Ishikawa (cell line): ENCODE results near the gene NCKAP5L.

Source experiments
- CEBPB ChIP-seq: IDR thresholded peaks from 2 replicates; pipeline ENCODE4 v1.6.1; 2012
- CREB1 ChIP-seq: IDR thresholded peaks from 2 replicates; pipeline ENCODE4 v1.6.1; 2012; ENCODE audit warnings: low read depth
- EGR1 ChIP-seq: IDR thresholded peaks from 2 replicates; pipeline ENCODE4 v1.6.1; 2012
- EP300 ChIP-seq: IDR thresholded peaks from 2 replicates; pipeline ENCODE4 v1.6.1; 2012; ENCODE audit warnings: borderline replicate concordance
- FOXM1 ChIP-seq: IDR thresholded peaks from 2 replicates; pipeline ENCODE4 v1.6.1; 2012; ENCODE audit warnings: low read depth, borderline replicate concordance
- NFIC ChIP-seq: IDR thresholded peaks from 2 replicates; pipeline ENCODE4 v1.6.1; 2012
- RAD21 ChIP-seq: IDR thresholded peaks from 2 replicates; pipeline ENCODE4 v1.6.1; 2012; ENCODE audit warnings: low read depth
- TAF1 ChIP-seq: IDR thresholded peaks from 2 replicates; pipeline ENCODE4 v1.6.1; 2012; ENCODE audit warnings: low read depth, mild to moderate bottlenecking
- TCF12 ChIP-seq: IDR thresholded peaks from 2 replicates; pipeline ENCODE4 v1.6.1; 2012; ENCODE audit warnings: low read depth
- TEAD4 ChIP-seq: IDR thresholded peaks from 2 replicates; pipeline ENCODE4 v1.6.1; 2012
- USF1 ChIP-seq: IDR thresholded peaks from 2 replicates; pipeline ENCODE4 v1.6.1; 2012
- YY1 ChIP-seq: IDR thresholded peaks from 2 replicates; pipeline ENCODE4 v1.6.1; 2012; ENCODE audit warnings: low read depth
- ZBTB7A ChIP-seq: IDR thresholded peaks from 2 replicates; pipeline ENCODE4 v1.6.1; 2012; ENCODE audit warnings: low read depth
- TF ChIP-seq, protein P1 (sequence below): IDR thresholded peaks from 2 replicates; pipeline ENCODE4 v1.6.1; 2012
- TF ChIP-seq, protein P2 (sequence below): IDR thresholded peaks from 2 replicates; pipeline ENCODE4 v1.6.1; 2012; ENCODE audit warnings: low read depth, mild to moderate bottlenecking

Gene NCKAP5L

DNA sequence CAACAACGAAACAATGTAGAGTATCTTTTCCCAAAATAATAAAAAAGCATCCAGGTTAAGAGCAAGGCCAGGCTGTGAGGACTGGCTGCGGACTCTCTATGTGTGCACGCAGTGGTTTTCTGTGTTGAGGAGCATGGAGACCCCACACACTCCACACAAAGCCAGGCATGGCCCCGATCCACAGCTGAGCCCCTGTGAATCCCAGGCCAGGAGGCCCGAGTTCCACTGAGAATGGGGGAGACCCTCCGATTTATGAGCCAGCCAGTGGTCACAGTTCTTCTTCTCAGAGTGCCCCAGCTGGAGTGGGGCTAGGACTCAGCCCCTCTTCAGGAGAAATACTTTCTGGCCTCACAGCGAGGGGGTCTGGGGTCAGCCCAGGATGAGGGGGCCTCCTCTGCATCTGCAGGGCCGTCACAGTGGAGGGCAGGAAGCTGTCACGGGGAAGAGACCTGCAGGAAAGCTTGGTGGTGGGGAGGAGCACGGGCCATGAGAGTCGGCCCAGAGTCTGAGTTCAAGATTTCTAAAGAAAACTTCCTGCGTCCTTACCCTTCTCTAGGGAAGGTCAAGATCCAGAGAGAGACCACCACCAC, 20.1 kb downstream of the NCKAP5L start:
- TF ChIP-seq NFIC: no peak
- no peak for TF ChIP-seq TEAD4
- TF ChIP-seq EGR1: no peak
- TF ChIP-seq RAD21: no peak
- no peak for TF ChIP-seq FOXM1
- no peak for TF ChIP-seq EP300
- no peak for TF ChIP-seq TCF12
- TF ChIP-seq, protein P1, sequence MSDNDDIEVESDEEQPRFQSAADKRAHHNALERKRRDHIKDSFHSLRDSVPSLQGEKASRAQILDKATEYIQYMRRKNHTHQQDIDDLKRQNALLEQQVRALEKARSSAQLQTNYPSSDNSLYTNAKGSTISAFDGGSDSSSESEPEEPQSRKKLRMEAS: no peak
- TF ChIP-seq CREB1: no peak
- TF ChIP-seq USF1: no peak

DNA sequence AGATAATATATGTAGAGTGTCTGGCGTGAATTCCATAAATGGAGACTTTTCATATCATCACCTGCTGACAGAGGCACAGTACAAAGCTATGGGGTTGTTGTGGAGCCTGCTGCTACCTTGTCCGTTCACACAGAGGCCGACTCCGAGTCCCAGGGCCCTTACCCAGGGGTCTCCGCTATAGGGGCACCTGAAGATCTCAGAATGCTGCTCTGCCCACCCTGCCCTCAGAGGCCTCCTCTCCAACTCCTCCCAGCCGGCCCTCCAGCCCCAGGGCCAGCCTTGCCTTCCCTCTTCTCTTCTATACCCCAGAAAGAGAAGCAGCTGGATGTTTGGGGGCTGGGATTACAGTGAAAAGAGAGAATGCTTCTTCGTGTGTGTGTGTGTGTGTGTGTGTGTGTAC, 21.3 kb downstream of the NCKAP5L start:
- no peak for TF ChIP-seq YY1
- TF ChIP-seq EP300: no peak
- TF ChIP-seq FOXM1: no peak

GRCh38 chr12:49806321-49806813, 21.8 kb downstream of the NCKAP5L start:
- no peak for TF ChIP-seq EP300
- no peak for TF ChIP-seq TAF1
- TF ChIP-seq RAD21: no peak
- TF ChIP-seq EGR1: no peak
- no peak for TF ChIP-seq CEBPB
- no peak for TF ChIP-seq TCF12
- TF ChIP-seq NFIC: no peak
- TF ChIP-seq, protein P1: no peak
- TF ChIP-seq, protein P2, sequence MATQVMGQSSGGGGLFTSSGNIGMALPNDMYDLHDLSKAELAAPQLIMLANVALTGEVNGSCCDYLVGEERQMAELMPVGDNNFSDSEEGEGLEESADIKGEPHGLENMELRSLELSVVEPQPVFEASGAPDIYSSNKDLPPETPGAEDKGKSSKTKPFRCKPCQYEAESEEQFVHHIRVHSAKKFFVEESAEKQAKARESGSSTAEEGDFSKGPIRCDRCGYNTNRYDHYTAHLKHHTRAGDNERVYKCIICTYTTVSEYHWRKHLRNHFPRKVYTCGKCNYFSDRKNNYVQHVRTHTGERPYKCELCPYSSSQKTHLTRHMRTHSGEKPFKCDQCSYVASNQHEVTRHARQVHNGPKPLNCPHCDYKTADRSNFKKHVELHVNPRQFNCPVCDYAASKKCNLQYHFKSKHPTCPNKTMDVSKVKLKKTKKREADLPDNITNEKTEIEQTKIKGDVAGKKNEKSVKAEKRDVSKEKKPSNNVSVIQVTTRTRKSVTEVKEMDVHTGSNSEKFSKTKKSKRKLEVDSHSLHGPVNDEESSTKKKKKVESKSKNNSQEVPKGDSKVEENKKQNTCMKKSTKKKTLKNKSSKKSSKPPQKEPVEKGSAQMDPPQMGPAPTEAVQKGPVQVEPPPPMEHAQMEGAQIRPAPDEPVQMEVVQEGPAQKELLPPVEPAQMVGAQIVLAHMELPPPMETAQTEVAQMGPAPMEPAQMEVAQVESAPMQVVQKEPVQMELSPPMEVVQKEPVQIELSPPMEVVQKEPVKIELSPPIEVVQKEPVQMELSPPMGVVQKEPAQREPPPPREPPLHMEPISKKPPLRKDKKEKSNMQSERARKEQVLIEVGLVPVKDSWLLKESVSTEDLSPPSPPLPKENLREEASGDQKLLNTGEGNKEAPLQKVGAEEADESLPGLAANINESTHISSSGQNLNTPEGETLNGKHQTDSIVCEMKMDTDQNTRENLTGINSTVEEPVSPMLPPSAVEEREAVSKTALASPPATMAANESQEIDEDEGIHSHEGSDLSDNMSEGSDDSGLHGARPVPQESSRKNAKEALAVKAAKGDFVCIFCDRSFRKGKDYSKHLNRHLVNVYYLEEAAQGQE: no peak
- no peak for TF ChIP-seq FOXM1
- TF ChIP-seq CREB1: no peak
- TF ChIP-seq ZBTB7A: no peak
- TF ChIP-seq USF1: no peak
- no peak for TF ChIP-seq YY1

- TF ChIP-seq FOXM1 (no peak), YY1 (no peak), CEBPB (no peak), RAD21 (no peak), TAF1 (no peak), TEAD4 (no peak), EP300 (no peak)
- TF ChIP-seq, protein P2: no peak
- TF ChIP-seq, protein P1: no peak
Observed at GRCh38 chr12:49805409-49805808, 22.8 kb downstream of the NCKAP5L start.

- no peak for TF ChIP-seq CEBPB
- TF ChIP-seq EGR1: no peak
- TF ChIP-seq RAD21: no peak
Observed at GRCh38 chr12:49804821-49805220, 23.4 kb downstream of the NCKAP5L start.

- TF ChIP-seq TAF1 (no peak), EP300 (no peak), USF1 (no peak), CREB1 (no peak), RAD21 (no peak), TEAD4 (no peak), EGR1 (no peak), FOXM1 (no peak), NFIC (no peak), YY1 (no peak), ZBTB7A (no peak)
- TF ChIP-seq, protein P1: no peak
Observed at GRCh38 chr12:49803693-49804450, 24.3 kb downstream of the NCKAP5L start.
